OCI-M2 (cell line): ENCODE measurements around the gene CLCN2.

Experiments
- DNase-seq: peaks from one replicate; lab custom pipeline; 2025; ENCODE audit not compliant: unreplicated experiment; lab: John Stamatoyannopoulos, UW

CLCN2 gene

GRCh38 chr3:184332370-184333090 is 28.9 kb downstream of the CLCN2 start:
- DNase-seq, result no peak

GRCh38 chr3:184328516-184328915 is 32.9 kb downstream of the CLCN2 start:
- DNase-seq, result no peak

- no peak for DNase-seq
Measured at GRCh38 chr3:184327171-184327570, 34.2 kb downstream of the CLCN2 start.

GRCh38 chr3:184325715-184326369 is 35.6 kb downstream of the CLCN2 start:
- DNase-seq, result no peak

DNA sequence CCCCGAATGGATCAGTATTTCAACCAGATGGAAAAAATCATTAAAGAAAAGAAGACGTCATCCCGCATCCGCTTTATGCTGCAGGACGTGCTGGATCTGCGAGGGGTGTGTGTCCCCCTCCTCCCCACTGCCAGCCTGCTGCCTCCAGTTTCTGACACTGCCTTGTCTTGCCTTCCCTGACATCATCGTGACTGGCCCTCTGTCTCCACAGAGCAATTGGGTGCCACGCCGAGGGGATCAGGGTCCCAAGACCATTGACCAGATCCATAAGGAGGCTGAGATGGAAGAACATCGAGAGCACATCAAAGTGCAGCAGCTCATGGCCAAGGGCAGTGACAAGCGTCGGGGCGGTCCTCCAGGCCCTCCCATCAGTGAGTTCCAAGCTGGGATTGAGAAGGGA is 36.1 kb downstream of the CLCN2 start:
- DNase-seq, result no peak

- no peak for DNase-seq
Measured at GRCh38 chr3:184323696-184324095, 37.7 kb downstream of the CLCN2 start.

GRCh38 chr3:184322731-184323487 is 38.5 kb downstream of the CLCN2 start:
- DNase-seq, result no peak

- no peak for DNase-seq
Measured at GRCh38 chr3:184321666-184322065, 39.7 kb downstream of the CLCN2 start.

- no peak for DNase-seq
Measured at GRCh38 chr3:184320104-184320445, 41.3 kb downstream of the CLCN2 start.

- no peak for DNase-seq
Measured at GRCh38 chr3:184317201-184317600, 44.2 kb downstream of the CLCN2 start.

DNA sequence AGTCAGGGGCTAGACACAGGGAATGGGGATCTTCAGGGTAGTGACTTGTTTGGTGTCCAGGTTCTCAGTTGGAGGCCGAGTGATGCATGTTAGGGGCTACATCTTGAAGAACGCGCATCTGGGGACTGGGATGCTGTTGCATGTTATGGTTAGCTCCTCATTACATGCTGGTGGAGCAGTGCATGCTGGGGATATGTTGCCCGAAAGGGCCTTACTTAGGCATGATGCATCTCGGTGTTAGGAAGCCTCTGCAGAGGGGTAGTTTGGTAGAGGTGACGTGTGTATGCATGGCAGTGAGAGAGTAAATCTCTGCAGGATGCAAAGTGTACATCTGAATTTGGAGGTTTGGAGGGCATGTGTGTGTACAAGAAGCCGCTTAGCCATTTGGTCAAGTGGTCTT is 44.6 kb downstream of the CLCN2 start:
- DNase-seq, result no peak

- no peak for DNase-seq
Measured at GRCh38 chr3:184315871-184316661, 45.3 kb downstream of the CLCN2 start.

DNA sequence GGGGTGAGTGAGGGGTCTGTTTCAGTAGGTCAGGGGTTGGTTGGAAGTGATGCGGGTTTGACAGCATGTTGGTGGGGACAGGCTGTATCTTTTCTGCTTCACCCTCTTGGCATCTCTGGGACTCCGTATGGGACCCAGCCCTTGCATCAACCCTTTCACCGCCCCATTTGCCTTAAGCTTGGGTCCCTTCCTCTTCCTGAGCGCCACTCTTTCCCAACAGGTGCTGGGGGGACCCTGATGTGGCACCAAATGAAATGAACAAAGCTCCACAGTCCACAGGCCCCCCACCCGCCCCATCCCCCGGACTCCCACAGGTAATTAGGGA is 45.9 kb downstream of the CLCN2 start:
- no peak for DNase-seq

GRCh38 chr3:184314700-184315542 is 46.5 kb downstream of the CLCN2 start:
- no peak for DNase-seq

- DNase-seq, result no peak
Measured at GRCh38 chr3:184314363-184314699, 47.1 kb downstream of the CLCN2 start, which contains the start of gene EIF4G1. TSS of gene EIF4G1 (plus strand) at chr3:184314606. CDS start at chr3:184315797, 1,191 bp downstream.

GRCh38 chr3:184311633-184312032 is 49.8 kb downstream of the CLCN2 start:
- DNase-seq, result no peak

- no peak for DNase-seq
Measured at GRCh38 chr3:184308744-184309143, 52.7 kb downstream of the CLCN2 start.

GRCh38 chr3:184307915-184308314 is 53.5 kb downstream of the CLCN2 start:
- DNase-seq, result no peak

- no peak for DNase-seq
Measured at GRCh38 chr3:184306341-184306972, 54.9 kb downstream of the CLCN2 start.

DNA sequence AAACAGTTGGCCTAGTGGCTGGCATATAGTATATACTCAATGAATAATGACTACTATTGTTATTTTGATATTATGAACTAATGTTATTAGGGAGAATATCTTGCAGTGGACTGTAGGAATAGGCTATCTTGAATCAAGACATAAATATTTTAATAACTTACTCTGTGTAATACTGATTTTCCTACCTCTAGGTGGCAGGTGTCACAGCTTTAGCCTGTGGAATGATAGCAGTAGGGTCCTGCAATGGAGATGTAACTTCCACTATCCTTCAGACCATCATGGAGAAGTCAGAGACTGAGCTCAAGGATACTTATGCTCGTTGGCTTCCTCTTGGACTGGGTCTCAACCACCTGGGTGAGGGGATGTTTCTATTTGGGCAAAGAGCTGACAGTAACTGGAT is 55.8 kb downstream of the CLCN2 start:
- no peak for DNase-seq
